T-helper 2 cell treated with Interferon-gamma antibody and Interleukin-4, amounts not matched to agents 5 μg/mL and 100 μg/mL, for 36 hours (primary cell): ENCODE data around the gene REV3L.
"Not testable (repeated sequence)": the region's sequence is repeated elsewhere in the genome, so short reads cannot be mapped to it uniquely, and the experiment has no call there.

Experiments used
- DNase-seq: peaks from one replicate; pipeline ENCODE4 v3.0.0; 2021; ENCODE audit warnings: low spot score
- H3K27ac Mint-ChIP-seq: one replicate; pipeline ENCODE4 v1.8.0; 2021; ENCODE audit warnings: mild to moderate bottlenecking, mixed read lengths
- H3K27me3 Mint-ChIP-seq: one replicate; pipeline ENCODE4 v1.8.0; 2021; ENCODE audit warnings: low read depth, mixed read lengths
- H3K36me3 Mint-ChIP-seq: one replicate; pipeline ENCODE4 v1.8.0; 2021; ENCODE audit warnings: low read depth, mixed read lengths
- H3K4me1 Mint-ChIP-seq: one replicate; pipeline ENCODE4 v1.8.0; 2021; ENCODE audit warnings: low read depth, mixed read lengths
- H3K4me3 Mint-ChIP-seq: one replicate; pipeline ENCODE4 v1.8.0; 2022; ENCODE audit warnings: mild to moderate bottlenecking, moderate library complexity, mixed read lengths
- H3K9me3 Mint-ChIP-seq: one replicate; pipeline ENCODE4 v1.8.0; 2021; ENCODE audit warnings: mixed read lengths

REV3L gene

GRCh38 chr6:111484633-111484930 lies 1.6 kb upstream of the REV3L start:
- Mint-ChIP-seq H3K4me3 (peak overlapping the region; percentile 94), H3K9me3 (peaks cover 9% of the 10 kb centered on the region), H3K27ac (peak overlapping the region; percentile 97), H3K4me1 (peaks cover 44% of the 10 kb centered on the region), H3K36me3 (peaks cover 21% of the 10 kb centered on the region), H3K27me3 (no peaks in the 10 kb centered on the region)
- DNase-seq, result peak; percentile 9

GRCh38 chr6:111483736-111484632 lies 966 bp upstream of the REV3L start:
- Mint-ChIP-seq H3K9me3 (peaks cover 9% of the 10 kb centered on the region), H3K4me3 (peak overlapping the region; percentile 94), H3K4me1 (peaks cover 47% of the 10 kb centered on the region), H3K27ac (peak overlapping the region; percentile 97), H3K27me3 (no peaks in the 10 kb centered on the region), H3K36me3 (peaks cover 21% of the 10 kb centered on the region)
- DNase-seq, result peak; percentile 86

GRCh38 chr6:111482188-111482958 lies 645 bp downstream of the REV3L start:
- peaks cover 9% of the 10 kb centered on the region for H3K9me3 Mint-ChIP-seq
- peaks cover 47% of the 10 kb centered on the region for H3K4me1 Mint-ChIP-seq

GRCh38 chr6:111481836-111482187 lies 1.2 kb downstream of the REV3L start:
- Mint-ChIP-seq H3K27ac (peak overlapping the region; percentile 89), H3K4me3 (peak overlapping the region; percentile 95), H3K36me3 (peaks cover 14% of the 10 kb centered on the region), H3K4me1 (peaks cover 46% of the 10 kb centered on the region), H3K27me3 (no peaks in the 10 kb centered on the region), H3K9me3 (peaks cover 7% of the 10 kb centered on the region)
- DNase-seq, result no peak

More at GRCh38 chr6:111482188-111482958, 645 bp downstream of the REV3L start:
- no peaks in the 10 kb centered on the region for H3K27me3 Mint-ChIP-seq
- peak; percentile 41 for DNase-seq
- peak overlapping the region; percentile 95 for H3K4me3 Mint-ChIP-seq
- H3K27ac Mint-ChIP-seq, result peak overlapping the region; percentile 89
- H3K36me3 Mint-ChIP-seq, result peaks cover 13% of the 10 kb centered on the region

- DNase-seq, result no peak
- peaks cover 40% of the 10 kb centered on the region for H3K4me1 Mint-ChIP-seq
- no peak overlapping the region for H3K27ac Mint-ChIP-seq
Observed at GRCh38 chr6:111480988-111481822, 1.8 kb downstream of the REV3L start.

GRCh38 chr6:111478749-111479148 lies 4.3 kb downstream of the REV3L start:
- no peaks in the 10 kb centered on the region for H3K27me3 Mint-ChIP-seq
- peak; percentile 10 for DNase-seq
- no peak overlapping the region for H3K27ac Mint-ChIP-seq
- H3K9me3 Mint-ChIP-seq, result no peaks in the 10 kb centered on the region
- peaks cover 7% of the 10 kb centered on the region for H3K36me3 Mint-ChIP-seq
- H3K4me1 Mint-ChIP-seq, result peaks cover 34% of the 10 kb centered on the region
- H3K4me3 Mint-ChIP-seq, result no peak overlapping the region

More at GRCh38 chr6:111480988-111481822, 1.8 kb downstream of the REV3L start:
- Mint-ChIP-seq H3K27me3 (no peaks in the 10 kb centered on the region), H3K36me3 (peaks cover 8% of the 10 kb centered on the region), H3K9me3 (peaks cover 1% of the 10 kb centered on the region), H3K4me3 (peak overlapping the region; percentile 95)

GRCh38 chr6:111478064-111478476 lies 4.9 kb downstream of the REV3L start:
- H3K9me3 Mint-ChIP-seq, result no peaks in the 10 kb centered on the region
- no peak for DNase-seq
- no peak overlapping the region for H3K4me3 Mint-ChIP-seq
- H3K36me3 Mint-ChIP-seq, result peaks cover 9% of the 10 kb centered on the region
- H3K27me3 Mint-ChIP-seq, result no peaks in the 10 kb centered on the region
- peaks cover 39% of the 10 kb centered on the region for H3K4me1 Mint-ChIP-seq
- H3K27ac Mint-ChIP-seq, result no peak overlapping the region

- no peak overlapping the region for H3K27ac Mint-ChIP-seq
- H3K36me3 Mint-ChIP-seq, result peaks cover 9% of the 10 kb centered on the region
- DNase-seq, result no peak
- H3K9me3 Mint-ChIP-seq, result no peaks in the 10 kb centered on the region
- H3K4me3 Mint-ChIP-seq, result no peak overlapping the region
- H3K4me1 Mint-ChIP-seq, result peaks cover 44% of the 10 kb centered on the region
- no peaks in the 10 kb centered on the region for H3K27me3 Mint-ChIP-seq
Observed at GRCh38 chr6:111477481-111477938, 5.5 kb downstream of the REV3L start.

GRCh38 chr6:111476061-111476460 lies 7.0 kb downstream of the REV3L start:
- H3K4me1 Mint-ChIP-seq, result peaks cover 46% of the 10 kb centered on the region

GRCh38 chr6:111474771-111475170 lies 8.2 kb downstream of the REV3L start:
- no peak overlapping the region for H3K27ac Mint-ChIP-seq
- no peak for DNase-seq
- peaks cover 43% of the 10 kb centered on the region for H3K4me1 Mint-ChIP-seq
- H3K36me3 Mint-ChIP-seq, result peaks cover 11% of the 10 kb centered on the region
- H3K27me3 Mint-ChIP-seq, result no peaks in the 10 kb centered on the region
- H3K9me3 Mint-ChIP-seq, result no peaks in the 10 kb centered on the region
- H3K4me3 Mint-ChIP-seq, result no peak overlapping the region

More at GRCh38 chr6:111476061-111476460, 7.0 kb downstream of the REV3L start:
- not testable (repeated sequence) for DNase-seq, H3K27ac Mint-ChIP-seq, H3K27me3 Mint-ChIP-seq, H3K36me3 Mint-ChIP-seq, H3K4me3 Mint-ChIP-seq, H3K9me3 Mint-ChIP-seq

GRCh38 chr6:111474106-111474505 lies 8.9 kb downstream of the REV3L start:
- Mint-ChIP-seq H3K4me1 (peaks cover 45% of the 10 kb centered on the region), H3K27ac (no peak overlapping the region), H3K9me3 (no peaks in the 10 kb centered on the region), H3K4me3 (no peak overlapping the region), H3K27me3 (no peaks in the 10 kb centered on the region), H3K36me3 (peaks cover 13% of the 10 kb centered on the region)
- no peak for DNase-seq

GRCh38 chr6:111472933-111473435 lies 10.0 kb downstream of the REV3L start:
- no peaks in the 10 kb centered on the region for H3K9me3 Mint-ChIP-seq
- no peak for DNase-seq
- H3K27me3 Mint-ChIP-seq, result no peaks in the 10 kb centered on the region
- peaks cover 18% of the 10 kb centered on the region for H3K36me3 Mint-ChIP-seq
- H3K4me1 Mint-ChIP-seq, result peaks cover 43% of the 10 kb centered on the region
- peak overlapping the region; percentile 15 for H3K4me3 Mint-ChIP-seq
- H3K27ac Mint-ChIP-seq, result no peak overlapping the region

- Mint-ChIP-seq H3K27ac (no peak overlapping the region), H3K36me3 (peaks cover 17% of the 10 kb centered on the region), H3K27me3 (no peaks in the 10 kb centered on the region), H3K4me3 (no peak overlapping the region), H3K4me1 (peaks cover 35% of the 10 kb centered on the region), H3K9me3 (no peaks in the 10 kb centered on the region)
- DNase-seq, result no peak
Observed at GRCh38 chr6:111471958-111472357, 11.1 kb downstream of the REV3L start.
